ENCODE measurements around the gene UBE2L6.

DNA sequence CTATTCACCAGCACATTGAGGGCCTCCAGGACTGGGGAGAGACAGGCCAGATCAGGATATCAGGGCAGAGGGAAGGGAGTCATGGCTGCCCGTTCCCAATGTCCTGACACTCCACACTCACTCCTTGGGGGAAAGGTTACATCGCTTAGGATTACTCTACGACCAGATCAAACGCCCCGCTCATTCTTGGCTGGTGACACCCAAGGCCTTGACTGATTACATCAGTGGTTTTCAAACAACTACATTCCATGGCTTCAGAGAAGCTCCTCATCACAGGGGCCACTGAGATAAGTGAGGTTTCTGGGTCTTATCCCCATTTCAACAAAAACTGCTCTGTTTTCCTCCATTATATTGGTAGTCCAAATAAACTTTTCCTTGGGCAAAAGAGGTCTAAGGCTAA lies 15.0 kb downstream of the UBE2L6 start:
- TF ChIP-seq TAF1 (conservative IDR thresholded peaks at IDR 0.05) (no peak), RXRA (IDR thresholded peaks at IDR 0.05) (no peak), SP1 (IDR thresholded peaks at IDR 0.05) (no peak), FOXA1 (IDR thresholded peaks at IDR 0.05) (no peak), HNF4A (conservative IDR thresholded peaks at IDR 0.05) (no peak), YY1 (IDR thresholded peaks at IDR 0.05) (no peak), RAD21 (IDR thresholded peaks at IDR 0.05) (no peak), GABPA (IDR thresholded peaks at IDR 0.05 in 1 of 2, conservative IDR thresholded peaks at IDR 0.05 in 1 of 2) (no peak), JUND (IDR thresholded peaks at IDR 0.05) (no peak)
- TF ChIP-seq, protein P1, sequence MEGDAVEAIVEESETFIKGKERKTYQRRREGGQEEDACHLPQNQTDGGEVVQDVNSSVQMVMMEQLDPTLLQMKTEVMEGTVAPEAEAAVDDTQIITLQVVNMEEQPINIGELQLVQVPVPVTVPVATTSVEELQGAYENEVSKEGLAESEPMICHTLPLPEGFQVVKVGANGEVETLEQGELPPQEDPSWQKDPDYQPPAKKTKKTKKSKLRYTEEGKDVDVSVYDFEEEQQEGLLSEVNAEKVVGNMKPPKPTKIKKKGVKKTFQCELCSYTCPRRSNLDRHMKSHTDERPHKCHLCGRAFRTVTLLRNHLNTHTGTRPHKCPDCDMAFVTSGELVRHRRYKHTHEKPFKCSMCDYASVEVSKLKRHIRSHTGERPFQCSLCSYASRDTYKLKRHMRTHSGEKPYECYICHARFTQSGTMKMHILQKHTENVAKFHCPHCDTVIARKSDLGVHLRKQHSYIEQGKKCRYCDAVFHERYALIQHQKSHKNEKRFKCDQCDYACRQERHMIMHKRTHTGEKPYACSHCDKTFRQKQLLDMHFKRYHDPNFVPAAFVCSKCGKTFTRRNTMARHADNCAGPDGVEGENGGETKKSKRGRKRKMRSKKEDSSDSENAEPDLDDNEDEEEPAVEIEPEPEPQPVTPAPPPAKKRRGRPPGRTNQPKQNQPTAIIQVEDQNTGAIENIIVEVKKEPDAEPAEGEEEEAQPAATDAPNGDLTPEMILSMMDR (IDR thresholded peaks at IDR 0.05; ENCODE audit: low read depth, low read length, missing input control) = no peak
- TF ChIP-seq, protein P2, sequence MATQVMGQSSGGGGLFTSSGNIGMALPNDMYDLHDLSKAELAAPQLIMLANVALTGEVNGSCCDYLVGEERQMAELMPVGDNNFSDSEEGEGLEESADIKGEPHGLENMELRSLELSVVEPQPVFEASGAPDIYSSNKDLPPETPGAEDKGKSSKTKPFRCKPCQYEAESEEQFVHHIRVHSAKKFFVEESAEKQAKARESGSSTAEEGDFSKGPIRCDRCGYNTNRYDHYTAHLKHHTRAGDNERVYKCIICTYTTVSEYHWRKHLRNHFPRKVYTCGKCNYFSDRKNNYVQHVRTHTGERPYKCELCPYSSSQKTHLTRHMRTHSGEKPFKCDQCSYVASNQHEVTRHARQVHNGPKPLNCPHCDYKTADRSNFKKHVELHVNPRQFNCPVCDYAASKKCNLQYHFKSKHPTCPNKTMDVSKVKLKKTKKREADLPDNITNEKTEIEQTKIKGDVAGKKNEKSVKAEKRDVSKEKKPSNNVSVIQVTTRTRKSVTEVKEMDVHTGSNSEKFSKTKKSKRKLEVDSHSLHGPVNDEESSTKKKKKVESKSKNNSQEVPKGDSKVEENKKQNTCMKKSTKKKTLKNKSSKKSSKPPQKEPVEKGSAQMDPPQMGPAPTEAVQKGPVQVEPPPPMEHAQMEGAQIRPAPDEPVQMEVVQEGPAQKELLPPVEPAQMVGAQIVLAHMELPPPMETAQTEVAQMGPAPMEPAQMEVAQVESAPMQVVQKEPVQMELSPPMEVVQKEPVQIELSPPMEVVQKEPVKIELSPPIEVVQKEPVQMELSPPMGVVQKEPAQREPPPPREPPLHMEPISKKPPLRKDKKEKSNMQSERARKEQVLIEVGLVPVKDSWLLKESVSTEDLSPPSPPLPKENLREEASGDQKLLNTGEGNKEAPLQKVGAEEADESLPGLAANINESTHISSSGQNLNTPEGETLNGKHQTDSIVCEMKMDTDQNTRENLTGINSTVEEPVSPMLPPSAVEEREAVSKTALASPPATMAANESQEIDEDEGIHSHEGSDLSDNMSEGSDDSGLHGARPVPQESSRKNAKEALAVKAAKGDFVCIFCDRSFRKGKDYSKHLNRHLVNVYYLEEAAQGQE (IDR thresholded peaks at IDR 0.05) = no peak
- TF ChIP-seq, protein P3, sequence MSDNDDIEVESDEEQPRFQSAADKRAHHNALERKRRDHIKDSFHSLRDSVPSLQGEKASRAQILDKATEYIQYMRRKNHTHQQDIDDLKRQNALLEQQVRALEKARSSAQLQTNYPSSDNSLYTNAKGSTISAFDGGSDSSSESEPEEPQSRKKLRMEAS (IDR thresholded peaks at IDR 0.05) = no peak
- TF ChIP-seq, protein P4, sequence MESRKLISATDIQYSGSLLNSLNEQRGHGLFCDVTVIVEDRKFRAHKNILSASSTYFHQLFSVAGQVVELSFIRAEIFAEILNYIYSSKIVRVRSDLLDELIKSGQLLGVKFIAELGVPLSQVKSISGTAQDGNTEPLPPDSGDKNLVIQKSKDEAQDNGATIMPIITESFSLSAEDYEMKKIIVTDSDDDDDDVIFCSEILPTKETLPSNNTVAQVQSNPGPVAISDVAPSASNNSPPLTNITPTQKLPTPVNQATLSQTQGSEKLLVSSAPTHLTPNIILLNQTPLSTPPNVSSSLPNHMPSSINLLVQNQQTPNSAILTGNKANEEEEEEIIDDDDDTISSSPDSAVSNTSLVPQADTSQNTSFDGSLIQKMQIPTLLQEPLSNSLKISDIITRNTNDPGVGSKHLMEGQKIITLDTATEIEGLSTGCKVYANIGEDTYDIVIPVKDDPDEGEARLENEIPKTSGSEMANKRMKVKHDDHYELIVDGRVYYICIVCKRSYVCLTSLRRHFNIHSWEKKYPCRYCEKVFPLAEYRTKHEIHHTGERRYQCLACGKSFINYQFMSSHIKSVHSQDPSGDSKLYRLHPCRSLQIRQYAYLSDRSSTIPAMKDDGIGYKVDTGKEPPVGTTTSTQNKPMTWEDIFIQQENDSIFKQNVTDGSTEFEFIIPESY (IDR thresholded peaks at IDR 0.05) = no peak
- TF ChIP-seq, protein P5, sequence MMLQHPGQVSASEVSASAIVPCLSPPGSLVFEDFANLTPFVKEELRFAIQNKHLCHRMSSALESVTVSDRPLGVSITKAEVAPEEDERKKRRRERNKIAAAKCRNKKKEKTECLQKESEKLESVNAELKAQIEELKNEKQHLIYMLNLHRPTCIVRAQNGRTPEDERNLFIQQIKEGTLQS (IDR thresholded peaks at IDR 0.05) = no peak

Data from liver (tissue), 3 donors.